GM23338 (cell line): ENCODE data around the gene UBA1. TPM values are rescaled to one million over a fixed set of nuclear protein-coding genes. Genes with fewer than 3 reads are reported as not detected.

Source experiments
- ATAC-seq: fragments of 200-7000 bp; cut with Tn5 transposase; 3 replicates; pipeline ENCODE4 v1.9.1; 2020
- DNase-seq: peaks from one replicate; pipeline ENCODE4 v3.0.0-alpha.2; 2015; ENCODE audit warnings: low spot score
- H2AFZ ChIP-seq: fragments of 200-600 bp; sonication (generic); 2 replicates; pipeline ENCODE4 v1.8.0; 2016; ENCODE audit warnings: antibody characterized with exemption, mild to moderate bottlenecking, moderate library complexity
- H3F3A ChIP-seq: fragments of 200-600 bp; sonication (generic); replicated peaks from 2 replicates; pipeline ENCODE4 v1.8.0; 2017; ENCODE audit warnings: antibody characterized with exemption, mixed run types, low read depth
- H3K27ac ChIP-seq: fragments of 200-600 bp; sonication (generic); 2 replicates; pipeline ENCODE4 v1.6.1; 2016; ENCODE audit warnings: low read depth
- H3K27me3 ChIP-seq: fragments of 200-600 bp; sonication (generic); 2 replicates; pipeline ENCODE4 v1.8.0; 2016; ENCODE audit warnings: mild to moderate bottlenecking, mixed run types, moderate library complexity; ENCODE audit not compliant: insufficient read depth
- H3K36me3 ChIP-seq: fragments of 200-600 bp; sonication (generic); 2 replicates; pipeline ENCODE4 v1.8.0; 2016; ENCODE audit warnings: mild to moderate bottlenecking; ENCODE audit not compliant: insufficient read depth
- H3K4me1 ChIP-seq: fragments of 200-600 bp; sonication (generic); 2 replicates; pipeline ENCODE4 v1.8.0; 2016; ENCODE audit warnings: mild to moderate bottlenecking, moderate library complexity; ENCODE audit not compliant: insufficient read depth
- H3K4me2 ChIP-seq: fragments of 200-600 bp; sonication (generic); 2 replicates; pipeline ENCODE4 v1.7.1; 2017; ENCODE audit warnings: mixed run types
- H3K4me3 ChIP-seq: fragments of 200-600 bp; sonication (generic); 2 replicates; pipeline ENCODE4 v1.6.1; 2016; ENCODE audit warnings: mixed run types
- H3K79me2 ChIP-seq: fragments of 200-600 bp; sonication (generic); replicated peaks from 2 replicates; pipeline ENCODE4 v1.8.0; 2017; ENCODE audit warnings: mild to moderate bottlenecking; ENCODE audit not compliant: insufficient read depth
- H3K9me2 ChIP-seq: fragments of 200-600 bp; sonication (generic); 2 replicates; pipeline ENCODE4 v1.8.0; 2017; ENCODE audit not compliant: insufficient read depth
- H4K20me1 ChIP-seq: fragments of 200-600 bp; sonication (generic); replicated peaks from 2 replicates; pipeline ENCODE4 v1.8.0; 2017; ENCODE audit warnings: mild to moderate bottlenecking; ENCODE audit not compliant: insufficient read depth
- H3K27ac Mint-ChIP-seq: 2 replicates; pipeline ENCODE4 v1.8.0; 2020; ENCODE audit warnings: inconsistent platforms, mild to moderate bottlenecking, moderate library complexity, mixed read lengths
- H3K27me3 Mint-ChIP-seq: 3 replicates; pipeline ENCODE4 v1.8.0; 2022; ENCODE audit warnings: low read depth, mild to moderate bottlenecking, moderate library complexity, mixed read lengths, inconsistent platforms; ENCODE audit not compliant: insufficient read depth, poor library complexity
- H3K36me3 Mint-ChIP-seq: 3 replicates; pipeline ENCODE4 v1.8.0; 2021; ENCODE audit warnings: low read depth, mild to moderate bottlenecking, inconsistent platforms, moderate library complexity, mixed read lengths
- H3K4me1 Mint-ChIP-seq: 3 replicates; pipeline ENCODE4 v1.8.0; 2020; ENCODE audit warnings: mild to moderate bottlenecking, inconsistent platforms, mixed read lengths
- H3K4me3 Mint-ChIP-seq: 3 replicates; pipeline ENCODE4 v1.8.0; 2021; ENCODE audit warnings: moderate library complexity, mild to moderate bottlenecking, inconsistent platforms, mixed read lengths
- H3K9me3 Mint-ChIP-seq: 3 replicates; pipeline ENCODE4 v1.8.0; 2020; ENCODE audit warnings: moderate library complexity, mild to moderate bottlenecking, inconsistent platforms, mixed read lengths
- CREB1 ChIP-seq: fragments of 250-450 bp; sonication (Bioruptor Pico); IDR thresholded peaks from 2 replicates; pipeline ENCODE4 v1.5.0; 2020; ENCODE audit warnings: low read depth, mild to moderate bottlenecking, moderate library complexity
- CTCF ChIP-seq, 2 experiments: fragments of 200-600 bp in 1 of 2; sonication (generic) in 1 of 2; conservative IDR thresholded peaks; 2 replicates each; pipeline versions ENCODE4 v1.5.1 to v1.6.1; 2016 to 2017; ENCODE audit warnings: antibody characterized with exemption in 2 of 2, low read depth in 2 of 2, mild to moderate bottlenecking in 2 of 2, moderate library complexity in 1 of 2
- ETS1 ChIP-seq: IDR thresholded peaks from 2 replicates; pipeline ENCODE4 v1.6.1; 2016; ENCODE audit warnings: antibody characterized with exemption
- EZH2 ChIP-seq: fragments of 200-600 bp; sonication (generic); IDR thresholded peaks from one replicate; pipeline ENCODE4 v1.8.0; 2017; ENCODE audit warnings: antibody characterized with exemption, mild to moderate bottlenecking, low read depth; ENCODE audit not compliant: unreplicated experiment
- JUNB ChIP-seq: IDR thresholded peaks from one replicate; pipeline ENCODE4 v1.6.1; 2016; ENCODE audit warnings: antibody characterized with exemption; ENCODE audit not compliant: unreplicated experiment
- NANOG ChIP-seq: IDR thresholded peaks from 2 replicates; pipeline ENCODE4 v1.6.1; 2016; ENCODE audit warnings: antibody characterized with exemption, borderline replicate concordance
- POLR2AphosphoS5 ChIP-seq: IDR thresholded peaks from 2 replicates; pipeline ENCODE4 v1.6.1; 2016; ENCODE audit warnings: antibody characterized with exemption, low read depth
- REST ChIP-seq: IDR thresholded peaks from one replicate; pipeline ENCODE4 v1.6.1; 2018; ENCODE audit warnings: antibody characterized with exemption; ENCODE audit not compliant: unreplicated experiment
- STAT1 ChIP-seq: IDR thresholded peaks from one replicate; pipeline ENCODE4 v1.6.1; 2016; ENCODE audit warnings: antibody characterized with exemption; ENCODE audit not compliant: unreplicated experiment
- ZNF114 ChIP-seq: fragments of 250-450 bp; sonication (Bioruptor Pico); IDR thresholded peaks from 2 replicates; pipeline ENCODE4 v1.5.0; 2020; ENCODE audit warnings: mild to moderate bottlenecking, moderate library complexity
- ZNF331 ChIP-seq: fragments of 250-450 bp; sonication (Bioruptor Pico); IDR thresholded peaks from 2 replicates; pipeline ENCODE4 v1.5.0; 2020; ENCODE audit warnings: low read depth, mild to moderate bottlenecking, moderate library complexity
- ZNF462 ChIP-seq: fragments of 250-450 bp; sonication (Bioruptor Pico); IDR thresholded peaks from 2 replicates; pipeline ENCODE4 v1.5.0; 2020; ENCODE audit warnings: mild to moderate bottlenecking, moderate library complexity
- polyA plus RNA-seq: library from polyadenylated mRNA; unstranded; fragments of >200 nt; fragmentation: Nextera tagmentation; extraction: Ambion mirVana; gene quantifications from 2 replicates; pipeline ENCODE4 v1.2.1, GENCODE V29; 2016
- total RNA-seq: library from RNA; depleted of rRNA; stranded (reverse); fragments of >200 nt; shearing (Covaris generic); gene quantifications from 2 replicates; pipeline ENCODE4 v1.2.3, GENCODE V29; 2014

Gene UBA1
- total and polyA plus RNA-seq, 2 experiments from 2014 or later = 104 to 377 TPM

- no peak for TF ChIP-seq REST
- no peak for TF ChIP-seq JUNB
- TF ChIP-seq ZNF114 (CRISPR knock-in tag) = no peak
- TF ChIP-seq STAT1 = no peak
- no peak for TF ChIP-seq POLR2AphosphoS5
- TF ChIP-seq CTCF (conservative IDR thresholded peaks at IDR 0.05; ENCODE audit: low read depth in 2 of 2) = no peak
- no peak for TF ChIP-seq CREB1 (CRISPR knock-in tag)
- no peak for TF ChIP-seq EZH2
- TF ChIP-seq NANOG = no peak
Observed at GRCh38 chrX:47146936-47147859, 46.4 kb upstream of the UBA1 start (continued).

- no peaks in the 10 kb centered on the region; the same call in 1 of the 2 replicates for H4K20me1 ChIP-seq
- peaks cover 15% of the 10 kb centered on the region; the same call in 2 of the 3 replicates for H3K4me1 Mint-ChIP-seq
- H3K4me3 ChIP-seq = no peak overlapping the region
- no peak overlapping the region for H3K4me3 Mint-ChIP-seq
- peaks cover 12% of the 10 kb centered on the region for H3K27me3 Mint-ChIP-seq
- H3F3A ChIP-seq = no peaks in the 10 kb centered on the region
- H3K36me3 Mint-ChIP-seq = peaks cover 20% of the 10 kb centered on the region; the same call in 2 of the 3 replicates
- no peaks in the 10 kb centered on the region for H3K27me3 ChIP-seq
- H3K36me3 ChIP-seq = no peaks in the 10 kb centered on the region
- no peak for DNase-seq
- no peak overlapping the region for H3K27ac ChIP-seq
- H3K79me2 ChIP-seq = peaks cover 86% of the 10 kb centered on the region
- no peak for ATAC-seq
- no peak overlapping the region for H3K4me2 ChIP-seq
- H2AFZ ChIP-seq = no peak overlapping the region
- no peaks in the 10 kb centered on the region for H3K9me2 ChIP-seq
- peaks cover 5% of the 10 kb centered on the region; the same call in 1 of the 2 replicates for H3K4me1 ChIP-seq
- H3K9me3 Mint-ChIP-seq = no peaks in the 10 kb centered on the region
- H3K27ac Mint-ChIP-seq = no peak overlapping the region
- TF ChIP-seq ETS1 (no peak), ZNF462 (CRISPR knock-in tag) (no peak), ZNF114 (CRISPR knock-in tag) (no peak), NANOG (no peak), ZNF331 (CRISPR knock-in tag) (no peak)
Observed at GRCh38 chrX:47148946-47149345, 44.7 kb upstream of the UBA1 start.
